Kidney (tissue), 14 donors: ENCODE data around the gene XCL1. TPM values are rescaled to one million over a fixed set of nuclear protein-coding genes. Genes with fewer than 3 reads are reported as not detected.

Experiments used
- DNase-seq, 5 donors: peaks; one replicate each; pipeline ENCODE4 v3.0.0-alpha.2; 2013 to 2020
- FAIRE-seq: peaks from 2 replicates; lab custom pipeline; 2012; peaks lifted over from hg19 to GRCh38; lab: Jason Lieb, UNC
- H3K27ac ChIP-seq, 2 donors: one replicate each; pipeline ENCODE4 v1.7.0; 2013; ENCODE audit warnings: low read depth in 2 of 2, low read length in 2 of 2, inconsistent platforms in 1 of 2
- H3K27me3 ChIP-seq: one replicate; pipeline ENCODE4 v1.7.1; 2013; ENCODE audit warnings: low read length, inconsistent platforms; ENCODE audit not compliant: control insufficient read depth, insufficient read depth
- H3K36me3 ChIP-seq, 3 donors: one replicate each; pipeline versions ENCODE4 v1.7.0 to v1.7.1; 2013; ENCODE audit warnings: low read length in 3 of 3, control low read depth in 1 of 3, inconsistent platforms in 1 of 3; ENCODE audit not compliant: insufficient read depth in 3 of 3, control insufficient read depth in 2 of 3
- H3K4me1 ChIP-seq, 3 donors: one replicate each; pipeline versions ENCODE4 v1.7.0 to v1.7.1; 2013; ENCODE audit warnings: low read length in 3 of 3, inconsistent platforms in 1 of 3, low read depth in 1 of 3; ENCODE audit not compliant: control insufficient read depth in 2 of 3, insufficient read depth in 2 of 3
- H3K4me3 ChIP-seq, 3 donors: one replicate each; pipeline versions ENCODE4 v1.7.0 to v1.8.1; 2013; ENCODE audit warnings: low read length in 3 of 3, control low read depth in 1 of 3, inconsistent platforms in 1 of 3
- H3K9ac ChIP-seq, 3 donors: one replicate each; pipeline versions ENCODE4 v1.7.0 to v1.7.1; 2013; ENCODE audit warnings: low read length in 3 of 3, control low read depth in 1 of 3, inconsistent platforms in 1 of 3
- H3K9me3 ChIP-seq, 3 donors: one replicate each; pipeline versions ENCODE4 v1.7.0 to v1.7.1; 2013; ENCODE audit warnings: low read length in 3 of 3, control low read depth in 1 of 3, inconsistent platforms in 1 of 3; ENCODE audit not compliant: control insufficient read depth in 2 of 3, insufficient read depth in 1 of 3
- CTCF ChIP-seq: IDR thresholded peaks from 3 replicates; pipeline ENCODE4 v1.5.1; 2012; ENCODE audit warnings: mild to moderate bottlenecking, moderate library complexity, borderline replicate concordance; ENCODE audit not compliant: insufficient read depth; ENCODE audit errors: extremely low read depth
- intact Hi-C: fragments of 100-400 bp; cut with DNase I; formaldehyde crosslinking; loops from one replicate; pipeline ENCODE4 v1.11.1; 2022
- polyA plus RNA-seq: library from polyadenylated mRNA; stranded (reverse); fragments of 350-450 nt; fragmentation: Illumina TruSeq; extraction: RNeasy Lipid Tissue Mini Kit (QIAGEN cat#74804); gene quantifications from one replicate; pipeline ENCODE4 v1.2.3, GENCODE V29; 2014; ENCODE audit warnings: low read depth, low replicate concordance; ENCODE audit not compliant: insufficient read depth
- total RNA-seq: library from RNA; stranded (reverse); fragmentation: NEBNext Ultra II Directional; extraction: Animal tissue kit (Norgen Biotek cat#: 25700); gene quantifications from one replicate; pipeline ENCODE4 v1.2.1, GENCODE V29; 2021
- donor health status: control.
- donor health status: control.
- donor health status: control.
- donor health status: control.
- donor health status: control.
- donor health status: DM: yes; HTN: yes; CAD: no.
- donor health status: Normal renal cell carcinoma (clear cell type).

Gene XCL1
- total and polyA plus RNA-seq, 2 donors from 2014 or later, result not detected

- Histone ChIP-seq H3K9me3 (no peaks in the 10 kb centered on the region), H3K27me3 (no peaks in the 10 kb centered on the region), H3K36me3 (no peaks in the 10 kb centered on the region), H3K4me1 (no peaks in the 10 kb centered on the region), H3K9ac (no peak overlapping the region), H3K4me3 (no peak overlapping the region), H3K27ac (no peak overlapping the region)
- intact Hi-C loops, result loop anchor here (10.0 kb wide), 1 partner anchor 133 kb away; no protein-coding TSS in a partner anchor
- TF ChIP-seq CTCF, result no peak
- no peak for FAIRE-seq
- no peak for DNase-seq
Measured at GRCh38 chr1:168567568-168567967, 8.8 kb upstream of the XCL1 start.

- Histone ChIP-seq H3K27me3 (no peaks in the 10 kb centered on the region), H3K4me3 (no peak overlapping the region), H3K9ac (no peak overlapping the region), H3K27ac (no peak overlapping the region), H3K36me3 (no peaks in the 10 kb centered on the region), H3K4me1 (no peaks in the 10 kb centered on the region), H3K9me3 (no peaks in the 10 kb centered on the region)
- no peak for TF ChIP-seq CTCF
- intact Hi-C loops, result loop anchor here (10.0 kb wide), 1 partner anchor 134 kb away; no protein-coding TSS in a partner anchor
- DNase-seq (no peak), FAIRE-seq (no peak)
Measured at GRCh38 chr1:168568346-168568745, 8.1 kb upstream of the XCL1 start.

- FAIRE-seq, result no peak
- Histone ChIP-seq H3K27ac (no peak overlapping the region), H3K9ac (no peak overlapping the region), H3K9me3 (no peaks in the 10 kb centered on the region), H3K4me3 (no peak overlapping the region), H3K27me3 (no peaks in the 10 kb centered on the region), H3K36me3 (no peaks in the 10 kb centered on the region), H3K4me1 (no peaks in the 10 kb centered on the region)
- intact Hi-C loops, result no loop called here
- no peak for TF ChIP-seq CTCF
- no peak for DNase-seq
Measured at GRCh38 chr1:168570652-168571051, 5.8 kb upstream of the XCL1 start.

- no peak for DNase-seq
- Histone ChIP-seq H3K4me3 (no peak overlapping the region), H3K4me1 (no peaks in the 10 kb centered on the region), H3K27ac (no peak overlapping the region), H3K9ac (no peak overlapping the region), H3K36me3 (no peaks in the 10 kb centered on the region), H3K9me3 (no peaks in the 10 kb centered on the region), H3K27me3 (no peaks in the 10 kb centered on the region)
- no peak for TF ChIP-seq CTCF
- FAIRE-seq, result no peak
- intact Hi-C loops, result no loop called here
Measured at GRCh38 chr1:168572633-168573032, 3.8 kb upstream of the XCL1 start.
